ENCODE data around the gene MCEMP1.

DNA sequence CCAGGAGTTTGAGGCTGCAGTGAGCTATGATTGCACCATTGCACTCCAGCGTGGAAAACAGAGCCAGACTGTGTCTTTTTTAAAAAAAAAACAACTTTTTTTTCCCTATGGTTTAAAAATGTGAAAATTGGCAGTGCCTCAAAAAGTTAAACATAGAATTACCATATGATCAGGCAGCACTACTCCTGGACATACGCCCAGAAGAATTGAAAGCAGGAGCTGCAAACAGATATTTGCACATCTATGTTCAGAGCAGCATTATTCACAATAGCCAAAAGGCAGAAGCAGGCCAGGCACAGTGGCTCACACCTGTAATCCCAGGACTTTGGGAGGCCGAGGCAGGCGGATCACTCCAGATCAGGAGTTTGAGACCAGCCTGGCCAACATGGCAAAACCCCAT, 11.8 kb upstream of the MCEMP1 start:
- TF ChIP-seq, protein P1, sequence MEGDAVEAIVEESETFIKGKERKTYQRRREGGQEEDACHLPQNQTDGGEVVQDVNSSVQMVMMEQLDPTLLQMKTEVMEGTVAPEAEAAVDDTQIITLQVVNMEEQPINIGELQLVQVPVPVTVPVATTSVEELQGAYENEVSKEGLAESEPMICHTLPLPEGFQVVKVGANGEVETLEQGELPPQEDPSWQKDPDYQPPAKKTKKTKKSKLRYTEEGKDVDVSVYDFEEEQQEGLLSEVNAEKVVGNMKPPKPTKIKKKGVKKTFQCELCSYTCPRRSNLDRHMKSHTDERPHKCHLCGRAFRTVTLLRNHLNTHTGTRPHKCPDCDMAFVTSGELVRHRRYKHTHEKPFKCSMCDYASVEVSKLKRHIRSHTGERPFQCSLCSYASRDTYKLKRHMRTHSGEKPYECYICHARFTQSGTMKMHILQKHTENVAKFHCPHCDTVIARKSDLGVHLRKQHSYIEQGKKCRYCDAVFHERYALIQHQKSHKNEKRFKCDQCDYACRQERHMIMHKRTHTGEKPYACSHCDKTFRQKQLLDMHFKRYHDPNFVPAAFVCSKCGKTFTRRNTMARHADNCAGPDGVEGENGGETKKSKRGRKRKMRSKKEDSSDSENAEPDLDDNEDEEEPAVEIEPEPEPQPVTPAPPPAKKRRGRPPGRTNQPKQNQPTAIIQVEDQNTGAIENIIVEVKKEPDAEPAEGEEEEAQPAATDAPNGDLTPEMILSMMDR (IDR thresholded peaks at IDR 0.05) = no peak
- no peak for TF ChIP-seq ZFX (IDR thresholded peaks at IDR 0.05; ENCODE audit: borderline replicate concordance)
